WI38 (cell line): ENCODE results near the gene OR5P2.

ENCODE experiments used
- H3K4me3 ChIP-seq: 2 replicates; pipeline ENCODE4 v1.5.1; 2011; ENCODE audit warnings: low read depth, mild to moderate bottlenecking, control low read depth, low read length
- CTCF ChIP-seq: IDR thresholded peaks from 2 replicates; pipeline ENCODE4 v1.5.1; 2012; ENCODE audit warnings: low read depth, mild to moderate bottlenecking, control low read depth, low read length

Gene OR5P2, protein sequence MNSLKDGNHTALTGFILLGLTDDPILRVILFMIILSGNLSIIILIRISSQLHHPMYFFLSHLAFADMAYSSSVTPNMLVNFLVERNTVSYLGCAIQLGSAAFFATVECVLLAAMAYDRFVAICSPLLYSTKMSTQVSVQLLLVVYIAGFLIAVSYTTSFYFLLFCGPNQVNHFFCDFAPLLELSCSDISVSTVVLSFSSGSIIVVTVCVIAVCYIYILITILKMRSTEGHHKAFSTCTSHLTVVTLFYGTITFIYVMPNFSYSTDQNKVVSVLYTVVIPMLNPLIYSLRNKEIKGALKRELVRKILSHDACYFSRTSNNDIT

GRCh38 chr11:7796842-7797241 lies at the start of gene OR5P2:
Gene OR5P2, minus strand, starts transcription at chr11:7796942. Its CDS starts 0 bp downstream, at chr11:7796942.
- no peak within 1 kb of the TSS for H3K4me3 ChIP-seq
- TF ChIP-seq CTCF: no peak

DNA sequence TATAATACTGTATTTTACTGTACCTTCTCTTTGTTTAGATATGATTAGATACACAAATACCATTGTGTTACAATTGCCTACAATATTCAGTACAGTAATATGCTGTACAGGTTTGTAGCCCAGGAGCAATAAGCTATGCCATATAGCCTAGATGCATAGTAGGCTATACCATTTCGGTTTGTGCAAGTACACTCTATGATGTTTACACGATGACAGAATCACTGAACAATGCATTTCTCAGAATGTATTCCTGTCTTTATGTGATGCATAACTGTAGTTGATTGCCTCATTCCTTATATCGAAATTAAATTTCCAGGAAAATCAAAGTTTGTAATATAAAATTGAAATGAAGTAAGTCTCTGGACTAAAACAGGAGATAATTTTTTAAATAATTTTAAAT lies 49.3 kb upstream of the OR5P2 start:
- H3K4me3 ChIP-seq: no peak overlapping the region
- TF ChIP-seq CTCF: no peak

GRCh38 chr11:7844986-7845385 lies 48.2 kb upstream of the OR5P2 start:
- no peak overlapping the region for H3K4me3 ChIP-seq
- no peak for TF ChIP-seq CTCF

DNA sequence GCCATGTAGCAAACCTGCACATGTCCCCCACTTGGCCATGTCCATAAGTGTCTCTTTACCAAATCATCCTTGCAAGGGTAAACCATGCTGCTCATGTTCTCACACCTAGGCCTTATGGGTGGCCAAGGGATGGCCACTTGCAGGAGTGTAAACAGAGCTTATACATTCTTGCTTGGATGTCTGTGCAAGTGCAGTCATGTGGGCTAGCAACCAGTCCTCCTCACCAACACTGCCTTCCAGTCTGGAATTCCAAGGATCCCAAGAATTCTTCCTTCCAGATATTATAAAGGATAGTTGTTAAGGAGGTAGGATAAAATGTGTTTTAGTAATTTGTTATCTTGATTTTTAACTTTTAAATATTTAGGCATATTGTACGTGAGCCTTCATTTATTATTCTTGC lies 47.8 kb upstream of the OR5P2 start:
- no peak overlapping the region for H3K4me3 ChIP-seq
- TF ChIP-seq CTCF: no peak

GRCh38 chr11:7840578-7840977 lies 43.8 kb upstream of the OR5P2 start:
- H3K4me3 ChIP-seq: no peak overlapping the region

GRCh38 chr11:7833527-7833926 lies 36.8 kb upstream of the OR5P2 start:
- no peak overlapping the region for H3K4me3 ChIP-seq

More at GRCh38 chr11:7840578-7840977, 43.8 kb upstream of the OR5P2 start:
- no peak for TF ChIP-seq CTCF

More at GRCh38 chr11:7833527-7833926, 36.8 kb upstream of the OR5P2 start:
- no peak for TF ChIP-seq CTCF
